Measurements from ENCODE around the gene RNF227. TPM values are rescaled to one million over a fixed set of nuclear protein-coding genes. Genes with fewer than 3 reads are reported as not detected.

RNF227 gene
- total and polyA plus RNA-seq, 7 donors: 0.62 to 2.6 (median 1.5) TPM

DNA sequence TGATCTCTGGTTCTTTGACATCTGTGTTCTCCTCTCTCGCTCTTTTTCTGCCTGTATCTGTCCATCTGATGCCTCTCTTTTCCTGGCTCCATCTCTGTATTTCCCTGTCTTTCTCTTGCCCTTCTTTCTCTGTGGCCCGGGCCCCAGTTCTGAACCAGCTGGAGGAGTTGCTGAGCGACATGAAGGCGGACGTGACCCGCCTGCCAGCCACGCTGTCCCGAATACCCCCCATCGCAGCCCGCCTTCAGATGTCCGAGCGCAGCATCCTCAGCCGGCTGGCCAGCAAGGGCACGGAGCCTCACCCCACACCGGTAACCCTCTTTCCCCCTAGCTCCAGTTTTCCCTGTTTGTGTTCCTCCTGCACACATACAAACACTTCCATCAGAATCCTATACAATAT, 5.8 kb downstream of the RNF227 start:
- WGBS, 3 donors: 93 to 95% (median 95%) methylated on average over 15 of the region's 15 CpGs

DNA sequence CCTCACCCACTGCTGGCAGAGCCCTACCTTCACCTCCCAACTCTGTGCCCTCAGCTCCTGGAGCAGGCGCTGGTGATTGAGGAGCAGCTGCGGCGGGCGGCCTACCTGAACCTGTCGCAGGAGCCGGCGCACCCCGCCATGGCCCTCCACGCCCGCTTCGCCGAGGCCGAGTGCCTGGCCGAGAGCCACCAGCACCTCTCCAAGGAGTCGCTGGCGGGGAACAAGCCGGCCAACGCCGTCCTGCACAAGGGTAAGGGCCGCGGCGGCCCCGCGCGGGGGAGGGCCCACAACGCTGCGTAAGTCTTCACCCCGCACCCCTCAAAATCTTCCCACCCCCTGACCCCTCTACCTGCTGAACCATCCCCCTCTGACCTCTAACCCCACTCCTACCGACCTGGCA, 7.0 kb downstream of the RNF227 start:
- 92 to 97% (median 93%) methylated on average over 19 to 29 of the region's 29 CpGs for WGBS, 3 donors
- DNase-seq (no peak), ATAC-seq (no peak)
- no peaks in the 10 kb centered on the region for H3K4me1 ChIP-seq
- no peaks in the 10 kb centered on the region for H3K27me3 ChIP-seq (ENCODE audit: insufficient read depth in 3 of 3, low read length in 2 of 3)
- no peak overlapping the region for H3K4me3 ChIP-seq
- intact Hi-C loops (cut with DNase I): loop anchor here in 1 of 2 donors (5.0 kb wide), 1 partner anchor 133 kb away; no protein-coding TSS in a partner anchor
- TF ChIP-seq, protein P1, sequence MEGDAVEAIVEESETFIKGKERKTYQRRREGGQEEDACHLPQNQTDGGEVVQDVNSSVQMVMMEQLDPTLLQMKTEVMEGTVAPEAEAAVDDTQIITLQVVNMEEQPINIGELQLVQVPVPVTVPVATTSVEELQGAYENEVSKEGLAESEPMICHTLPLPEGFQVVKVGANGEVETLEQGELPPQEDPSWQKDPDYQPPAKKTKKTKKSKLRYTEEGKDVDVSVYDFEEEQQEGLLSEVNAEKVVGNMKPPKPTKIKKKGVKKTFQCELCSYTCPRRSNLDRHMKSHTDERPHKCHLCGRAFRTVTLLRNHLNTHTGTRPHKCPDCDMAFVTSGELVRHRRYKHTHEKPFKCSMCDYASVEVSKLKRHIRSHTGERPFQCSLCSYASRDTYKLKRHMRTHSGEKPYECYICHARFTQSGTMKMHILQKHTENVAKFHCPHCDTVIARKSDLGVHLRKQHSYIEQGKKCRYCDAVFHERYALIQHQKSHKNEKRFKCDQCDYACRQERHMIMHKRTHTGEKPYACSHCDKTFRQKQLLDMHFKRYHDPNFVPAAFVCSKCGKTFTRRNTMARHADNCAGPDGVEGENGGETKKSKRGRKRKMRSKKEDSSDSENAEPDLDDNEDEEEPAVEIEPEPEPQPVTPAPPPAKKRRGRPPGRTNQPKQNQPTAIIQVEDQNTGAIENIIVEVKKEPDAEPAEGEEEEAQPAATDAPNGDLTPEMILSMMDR (IDR thresholded peaks at IDR 0.05): no peak
- peaks cover 0 to 51% of the 10 kb centered on the region in 2 donors for H3K36me3 ChIP-seq (ENCODE audit: insufficient read depth in 1 of 2, low read depth in 1 of 2)
- H3K9me3 ChIP-seq: no peaks in the 10 kb centered on the region
- no peak overlapping the region for H3K27ac ChIP-seq

More for the DNA sequence above, 5.8 kb downstream of the RNF227 start:
- no peak overlapping the region for H3K4me3 ChIP-seq
- no peak overlapping the region for H3K27ac ChIP-seq
- ATAC-seq (no peak), DNase-seq (no peak)
- intact Hi-C loops (cut with DNase I): loop anchor here (5.0 to 10.0 kb wide), 3 partner anchors 48 to 147 kb away; no protein-coding TSS in a partner anchor
- TF ChIP-seq, protein P1 (IDR thresholded peaks at IDR 0.05): no peak
- H3K36me3 ChIP-seq (ENCODE audit: insufficient read depth in 1 of 2, low read depth in 1 of 2): peaks cover 0 to 40% of the 10 kb centered on the region in 2 donors
- H3K9me3 ChIP-seq: no peaks in the 10 kb centered on the region
- no peaks in the 10 kb centered on the region for H3K27me3 ChIP-seq (ENCODE audit: insufficient read depth in 3 of 3, low read length in 2 of 3)
- H3K4me1 ChIP-seq: peaks cover 10% of the 10 kb centered on the region

DNA sequence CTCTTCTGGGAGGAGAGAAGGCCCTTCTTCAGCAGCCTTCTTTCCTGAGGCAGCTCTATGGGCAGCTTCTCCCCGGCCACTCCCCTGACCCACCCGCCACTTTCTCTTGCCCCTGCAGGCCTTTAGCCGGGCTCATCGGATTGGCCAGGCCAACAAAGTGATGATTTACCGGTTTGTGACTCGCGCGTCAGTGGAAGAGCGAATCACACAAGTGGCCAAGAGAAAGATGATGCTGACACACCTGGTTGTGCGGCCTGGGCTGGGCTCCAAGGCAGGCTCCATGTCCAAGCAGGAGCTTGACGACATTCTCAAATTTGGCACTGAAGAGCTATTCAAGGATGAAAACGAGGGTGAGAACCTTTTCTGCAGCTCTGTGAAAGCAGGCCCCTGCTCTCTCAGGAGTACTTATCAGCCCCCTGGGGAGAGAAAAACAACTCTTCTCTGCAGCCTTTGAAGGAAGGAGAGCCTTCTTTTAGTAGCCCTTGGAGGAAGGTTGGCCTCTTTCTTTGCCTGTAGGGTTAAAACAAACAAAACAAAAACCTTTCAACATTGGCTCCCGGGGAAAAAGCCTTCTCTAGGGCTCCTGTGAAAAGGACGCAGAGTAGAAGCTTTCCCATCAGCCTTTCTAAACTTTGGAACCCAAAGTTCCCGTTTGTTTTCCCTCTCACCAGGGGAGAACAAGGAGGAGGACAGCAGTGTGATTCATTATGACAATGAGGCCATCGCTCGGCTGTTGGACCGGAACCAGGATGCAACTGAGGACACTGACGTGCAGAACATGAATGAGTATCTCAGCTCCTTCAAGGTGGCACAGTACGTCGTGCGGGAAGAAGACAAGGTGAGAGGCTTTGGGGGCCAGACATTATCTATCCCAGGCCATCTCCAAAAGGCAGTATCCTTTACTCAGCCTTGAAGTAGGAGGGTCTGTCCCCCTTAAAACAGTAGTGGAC, 12.7 kb downstream of the RNF227 start:
- WGBS, 3 donors: 70 to 77% (median 76%) methylated on average over 22 of the region's 22 CpGs
- intact Hi-C loops (cut with DNase I): no loop called here
- Histone ChIP-seq H3K27me3 (ENCODE audit: insufficient read depth in 3 of 3, low read length in 2 of 3) (no peaks in the 10 kb centered on the region), H3K9me3 (no peaks in the 10 kb centered on the region), H3K27ac (no peak overlapping the region), H3K4me1 (no peaks in the 10 kb centered on the region), H3K36me3 (ENCODE audit: insufficient read depth in 1 of 2, low read depth in 1 of 2) (peaks cover 0 to 70% of the 10 kb centered on the region in 2 donors), H3K4me3 (no peak overlapping the region)
- ATAC-seq: no peak
- TF ChIP-seq, protein P1 (IDR thresholded peaks at IDR 0.05): no peak
- no peak for DNase-seq

DNA sequence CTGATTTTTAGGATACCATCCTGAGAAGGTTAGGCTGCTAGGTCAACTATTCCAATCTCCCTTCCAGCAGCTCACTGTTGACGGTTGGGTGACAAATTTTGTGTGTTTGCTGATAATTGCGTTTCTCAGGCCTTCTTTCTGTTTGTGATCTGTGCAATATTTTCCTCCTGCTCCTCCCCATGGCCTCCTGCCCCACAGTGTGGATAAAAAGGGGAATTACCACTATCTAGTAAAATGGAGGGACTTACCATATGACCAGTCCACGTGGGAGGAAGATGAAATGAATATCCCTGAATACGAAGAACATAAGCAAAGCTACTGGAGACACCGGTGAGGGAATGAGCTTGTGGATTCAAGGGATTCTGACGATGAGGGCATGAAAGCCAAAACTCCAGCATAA, 18.3 kb downstream of the RNF227 start:
- WGBS, 3 donors: 35 to 44% (median 43%) methylated on average over 6 of the region's 6 CpGs
- peaks cover 0 to 51% of the 10 kb centered on the region in 2 donors for H3K36me3 ChIP-seq (ENCODE audit: insufficient read depth in 1 of 2, low read depth in 1 of 2)
- ATAC-seq: peak; percentile 68 to 80 (median 76)

More for the DNA sequence above, 18.3 kb downstream of the RNF227 start:
- H3K27ac ChIP-seq: no peak overlapping the region
- TF ChIP-seq, protein P1 (IDR thresholded peaks at IDR 0.05): peak; percentile 50
- DNase-seq: no peak
- H3K9me3 ChIP-seq: no peaks in the 10 kb centered on the region
- no peak overlapping the region for H3K4me3 ChIP-seq
- H3K27me3 ChIP-seq (ENCODE audit: insufficient read depth in 3 of 3, low read length in 2 of 3): no peaks in the 10 kb centered on the region
- intact Hi-C loops (cut with DNase I): loop anchor here (1.0 to 5.0 kb wide), 3 partner anchors 35 to 75 kb away; no protein-coding TSS in a partner anchor
- peaks cover 2% of the 10 kb centered on the region for H3K4me1 ChIP-seq

Data from psoas muscle (tissue), 8 donors.